ENCODE data around the gene AWAT2. TPM values are rescaled to one million over a fixed set of nuclear protein-coding genes. Genes with fewer than 3 reads are reported as not detected.

Gene AWAT2
- total RNA-seq, 2 donors from 2014 or later, result not detected

DNA sequence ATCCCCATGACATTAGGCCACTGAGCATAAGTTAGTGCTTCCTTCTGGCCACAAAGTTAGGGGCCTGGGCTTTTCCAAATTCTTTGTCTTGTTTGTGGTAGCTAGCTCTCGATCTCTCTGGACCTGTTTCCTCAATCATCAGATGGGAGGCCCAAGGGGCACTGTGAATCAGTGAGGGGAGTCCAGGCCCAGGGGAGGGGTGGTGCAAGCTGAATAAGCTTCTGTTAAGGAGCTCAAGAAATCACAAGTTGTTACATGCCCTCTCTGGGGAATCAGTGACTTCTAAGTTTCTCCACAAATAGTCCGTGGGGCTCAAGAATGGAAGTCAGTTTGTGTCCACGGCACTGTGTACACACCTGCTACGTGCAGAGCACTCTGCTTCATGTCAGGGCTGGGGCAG lies 15.1 kb downstream of the AWAT2 start:
- no peak for DNase-seq (ENCODE audit: low spot score)
- 71% methylated on average over 4 of the region's 4 CpGs for WGBS
- H3K36me3 ChIP-seq, result no peaks in the 10 kb centered on the region
- intact Hi-C loops (cut with DNase I), result loop anchor here (5.0 kb wide), 1 partner anchor 497 kb away; no protein-coding TSS in a partner anchor
- no peaks in the 10 kb centered on the region for H3K27me3 ChIP-seq (replicated peaks; ENCODE audit: insufficient read depth)
- H3K9me3 ChIP-seq, result no peaks in the 10 kb centered on the region
- no peaks in the 10 kb centered on the region for H3K4me1 ChIP-seq (replicated peaks)
- TF ChIP-seq, protein P1, sequence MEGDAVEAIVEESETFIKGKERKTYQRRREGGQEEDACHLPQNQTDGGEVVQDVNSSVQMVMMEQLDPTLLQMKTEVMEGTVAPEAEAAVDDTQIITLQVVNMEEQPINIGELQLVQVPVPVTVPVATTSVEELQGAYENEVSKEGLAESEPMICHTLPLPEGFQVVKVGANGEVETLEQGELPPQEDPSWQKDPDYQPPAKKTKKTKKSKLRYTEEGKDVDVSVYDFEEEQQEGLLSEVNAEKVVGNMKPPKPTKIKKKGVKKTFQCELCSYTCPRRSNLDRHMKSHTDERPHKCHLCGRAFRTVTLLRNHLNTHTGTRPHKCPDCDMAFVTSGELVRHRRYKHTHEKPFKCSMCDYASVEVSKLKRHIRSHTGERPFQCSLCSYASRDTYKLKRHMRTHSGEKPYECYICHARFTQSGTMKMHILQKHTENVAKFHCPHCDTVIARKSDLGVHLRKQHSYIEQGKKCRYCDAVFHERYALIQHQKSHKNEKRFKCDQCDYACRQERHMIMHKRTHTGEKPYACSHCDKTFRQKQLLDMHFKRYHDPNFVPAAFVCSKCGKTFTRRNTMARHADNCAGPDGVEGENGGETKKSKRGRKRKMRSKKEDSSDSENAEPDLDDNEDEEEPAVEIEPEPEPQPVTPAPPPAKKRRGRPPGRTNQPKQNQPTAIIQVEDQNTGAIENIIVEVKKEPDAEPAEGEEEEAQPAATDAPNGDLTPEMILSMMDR (IDR thresholded peaks at IDR 0.05), result no peak
- TF ChIP-seq POLR2AphosphoS5 (IDR thresholded peaks at IDR 0.05) (no peak), POLR2A (IDR thresholded peaks at IDR 0.05) (no peak)
- no peak overlapping the region for H3K27ac ChIP-seq
- no peak overlapping the region for H3K4me3 ChIP-seq

DNA sequence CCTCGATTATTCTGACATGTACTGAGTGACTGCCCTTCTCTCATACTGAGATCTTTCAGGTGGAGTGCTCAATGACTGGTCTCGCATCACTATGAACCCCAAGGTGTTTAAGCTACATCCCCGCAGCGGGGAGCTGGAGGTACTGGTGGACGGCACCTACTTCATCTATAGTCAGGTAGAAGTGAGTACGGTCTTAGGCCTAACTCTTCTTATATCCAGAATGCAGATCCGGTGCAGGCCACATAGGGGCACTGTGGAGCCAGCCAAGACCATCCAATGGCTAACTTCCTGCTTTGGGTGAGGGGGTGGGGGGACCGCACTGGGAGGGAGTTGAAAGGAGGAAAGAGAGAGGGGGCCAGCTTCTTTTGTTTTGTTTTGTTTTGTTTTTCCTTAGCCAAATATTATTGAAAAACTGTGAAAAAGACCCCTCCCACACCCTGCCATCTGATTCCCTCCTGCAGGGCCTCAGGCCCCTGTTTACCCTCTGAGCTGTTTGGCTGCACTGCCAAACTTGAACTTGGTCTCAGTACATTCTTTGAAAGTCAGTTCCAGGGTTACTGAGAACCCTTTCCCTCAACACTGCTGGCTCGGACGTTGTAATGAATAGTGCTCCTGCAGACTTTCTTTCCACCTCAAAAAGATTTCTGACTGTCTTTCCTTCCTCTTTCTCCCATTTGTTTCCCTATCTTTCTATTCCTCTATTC lies 16.2 kb downstream of the AWAT2 start:
- intact Hi-C loops (cut with DNase I), result loop anchor here (5.0 kb wide), 1 partner anchor 496 kb away; no protein-coding TSS in a partner anchor
- Histone ChIP-seq H3K4me1 (replicated peaks) (no peaks in the 10 kb centered on the region), H3K27me3 (replicated peaks; ENCODE audit: insufficient read depth) (no peaks in the 10 kb centered on the region), H3K4me3 (no peak overlapping the region), H3K27ac (no peak overlapping the region), H3K9me3 (no peaks in the 10 kb centered on the region), H3K36me3 (no peaks in the 10 kb centered on the region)
- TF ChIP-seq, protein P1 (IDR thresholded peaks at IDR 0.05), result peak in 3 of 4 experiments; percentile 25 to 43 (median 43)
- no peak for TF ChIP-seq POLR2A (IDR thresholded peaks at IDR 0.05)
- 63% methylated on average over 10 of the region's 10 CpGs for WGBS
- DNase-seq (ENCODE audit: low spot score), result no peak

DNA sequence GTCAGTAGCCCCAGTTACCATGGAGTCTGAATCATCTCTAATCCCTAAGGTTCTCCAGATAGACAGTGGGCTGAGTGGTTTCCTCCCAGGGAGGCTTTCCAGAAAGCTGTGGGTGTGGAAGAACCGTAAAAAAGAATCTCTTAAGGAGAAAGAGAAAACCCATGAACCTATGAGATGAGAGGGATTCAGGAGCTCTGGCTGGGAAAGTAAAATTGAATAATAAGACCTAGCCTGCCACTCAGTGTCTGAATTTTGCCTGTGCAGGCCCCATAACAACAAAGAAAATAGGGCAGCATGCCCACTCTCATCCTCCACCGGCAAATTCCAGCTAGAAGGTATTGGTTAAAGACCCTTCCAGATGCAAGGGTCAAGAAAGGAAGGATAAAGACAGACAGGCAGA lies 16.9 kb downstream of the AWAT2 start:
- Histone ChIP-seq H3K36me3 (no peaks in the 10 kb centered on the region), H3K9me3 (no peaks in the 10 kb centered on the region), H3K4me1 (replicated peaks) (no peaks in the 10 kb centered on the region), H3K4me3 (no peak overlapping the region), H3K27ac (no peak overlapping the region), H3K27me3 (replicated peaks; ENCODE audit: insufficient read depth) (no peaks in the 10 kb centered on the region)
- DNase-seq (ENCODE audit: low spot score), result no peak
- intact Hi-C loops (cut with DNase I), result loop anchor here (5.0 kb wide), 1 partner anchor 495 kb away; no protein-coding TSS in a partner anchor
- TF ChIP-seq POLR2AphosphoS5 (IDR thresholded peaks at IDR 0.05) (no peak), POLR2A (IDR thresholded peaks at IDR 0.05) (no peak)
- TF ChIP-seq, protein P1 (IDR thresholded peaks at IDR 0.05), result no peak
- WGBS, result 31% methylated on average over 2 of the region's 2 CpGs

DNA sequence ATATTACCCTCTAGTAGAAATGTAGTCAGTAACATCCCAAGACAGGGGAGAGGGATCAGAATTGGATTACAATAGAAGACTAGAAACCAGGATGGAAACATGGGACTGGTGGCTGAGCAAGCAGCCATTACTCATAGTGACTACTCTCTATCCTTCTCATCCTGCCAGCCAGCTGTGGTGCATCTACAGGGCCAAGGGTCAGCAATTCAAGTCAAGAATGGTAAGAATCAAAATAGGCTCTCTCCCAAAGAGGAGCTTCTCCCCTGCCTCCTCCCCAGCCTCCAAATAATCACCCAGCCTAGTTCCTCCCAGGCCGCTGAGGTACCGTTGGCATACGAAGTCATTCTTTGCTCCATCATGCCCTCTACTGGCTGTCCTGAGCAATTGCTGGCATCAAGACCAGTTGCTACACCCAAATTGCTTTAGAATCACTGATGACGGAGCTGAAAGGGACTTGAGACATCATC lies 19.4 kb downstream of the AWAT2 start:
- peak; percentile 8 for DNase-seq (ENCODE audit: low spot score)
- TF ChIP-seq POLR2A (IDR thresholded peaks at IDR 0.05) (no peak), POLR2AphosphoS5 (IDR thresholded peaks at IDR 0.05) (no peak)
- TF ChIP-seq, protein P1 (IDR thresholded peaks at IDR 0.05), result peak in 3 of 4 experiments; percentile 32 to 57 (median 49)
- intact Hi-C loops (cut with DNase I), result loop anchor here (5.0 kb wide), 1 partner anchor 493 kb away; no protein-coding TSS in a partner anchor
- Histone ChIP-seq H3K4me3 (no peak overlapping the region), H3K36me3 (no peaks in the 10 kb centered on the region), H3K4me1 (replicated peaks) (no peaks in the 10 kb centered on the region), H3K27me3 (replicated peaks; ENCODE audit: insufficient read depth) (no peaks in the 10 kb centered on the region), H3K27ac (no peak overlapping the region), H3K9me3 (no peaks in the 10 kb centered on the region)
- 7% methylated on average over 4 of the region's 4 CpGs for WGBS

DNA sequence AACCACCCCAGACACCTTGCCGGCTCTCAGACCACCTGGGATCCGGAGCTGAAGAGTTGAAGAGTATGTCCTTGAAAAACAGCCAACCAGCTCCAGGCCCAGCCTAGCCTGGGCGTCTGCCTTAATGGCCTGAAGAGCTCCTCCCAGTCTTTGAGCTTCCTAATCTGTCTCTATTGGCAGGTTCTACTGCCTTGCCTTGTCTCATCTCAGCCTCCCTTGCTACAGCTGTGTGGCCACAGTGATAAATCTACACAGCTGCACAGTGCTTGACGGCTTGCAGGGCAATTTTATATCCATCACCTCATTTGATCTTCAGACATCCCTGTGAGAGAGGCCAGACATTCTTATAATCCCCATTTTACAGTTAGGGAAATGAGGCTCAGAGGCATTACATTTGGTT lies 19.9 kb downstream of the AWAT2 start:
- Histone ChIP-seq H3K27ac (no peak overlapping the region), H3K4me1 (replicated peaks) (no peaks in the 10 kb centered on the region), H3K4me3 (no peak overlapping the region), H3K36me3 (no peaks in the 10 kb centered on the region), H3K27me3 (replicated peaks; ENCODE audit: insufficient read depth) (no peaks in the 10 kb centered on the region), H3K9me3 (no peaks in the 10 kb centered on the region)
- intact Hi-C loops (cut with DNase I), result loop anchor here (5.0 kb wide), 1 partner anchor 493 kb away; no protein-coding TSS in a partner anchor
- TF ChIP-seq POLR2AphosphoS5 (IDR thresholded peaks at IDR 0.05), result no peak
- TF ChIP-seq POLR2A (IDR thresholded peaks at IDR 0.05), result no peak
- TF ChIP-seq, protein P1 (IDR thresholded peaks at IDR 0.05), result no peak
- no peak for DNase-seq (ENCODE audit: low spot score)
- 49% methylated on average over 3 of the region's 4 CpGs for WGBS

Measured in prostate gland (tissue), 2 donors.